Uterus (tissue), 4 donors: ENCODE data around the gene ZNF775. TPM values are rescaled to one million over a fixed set of nuclear protein-coding genes. Genes with fewer than 3 reads are reported as not detected.

Source experiments
- DNase-seq, 2 donors: peaks; one replicate each; pipeline ENCODE4 v3.0.0-alpha.2; 2019 to 2020
- H3K27ac ChIP-seq, 2 donors: fragments of 200-600 bp; sonication (generic); 1 replicate in 1 of 2; 2 replicates in 1 of 2; pipeline ENCODE4 v1.5.1; 2016 to 2018
- H3K27me3 ChIP-seq, 2 donors: fragments of 200-600 bp; sonication (generic); one replicate each; pipeline ENCODE4 v1.5.1; 2018 to 2019; ENCODE audit warnings: control low read depth in 1 of 2
- H3K36me3 ChIP-seq, 2 donors: fragments of 200-600 bp; sonication (generic); one replicate each; pipeline ENCODE4 v1.5.1; 2019; ENCODE audit warnings: control low read depth in 1 of 2
- H3K4me1 ChIP-seq, 2 donors: fragments of 200-600 bp; sonication (generic); one replicate each; pipeline ENCODE4 v1.5.1; 2018 to 2019; ENCODE audit warnings: control low read depth in 1 of 2
- H3K4me3 ChIP-seq, 2 donors: fragments of 200-600 bp; sonication (generic); 1 replicate in 1 of 2; 2 replicates in 1 of 2; pipeline ENCODE4 v1.5.1; 2018 to 2019; ENCODE audit warnings: mild to moderate bottlenecking in 1 of 2
- H3K9me3 ChIP-seq, 2 donors: fragments of 200-600 bp; sonication (generic); one replicate each; pipeline ENCODE4 v1.5.1; 2019; ENCODE audit warnings: control low read depth in 1 of 2
- POLR2A ChIP-seq, 2 donors: fragments of 450-650 bp; IDR thresholded peaks; one replicate each; pipeline ENCODE4 v1.6.1; 2016; ENCODE audit warnings: antibody characterized with exemption in 2 of 2, mild to moderate bottlenecking in 1 of 2, moderate library complexity in 1 of 2
- intact Hi-C: fragments of 100-400 bp; cut with DNase I; formaldehyde crosslinking; loops from one replicate; pipeline ENCODE4 v1.15.1; 2023; ENCODE audit warnings: low total_unique reads
- total RNA-seq, 4 donors: library from RNA; depleted of rRNA in 3 of 4; stranded (reverse); fragments of >200 nt in 3 of 4; gene quantifications; one replicate each; pipeline versions ENCODE4 v1.1.0 to v1.2.4, GENCODE V29; 2014 to 2023
- TF ChIP-seq, protein P1 (sequence below), 4 experiments: fragments of 200-600 bp in 2 of 4; fragments of 450-650 bp in 2 of 4; sonication (generic) in 2 of 4; IDR thresholded peaks; one replicate each; pipeline ENCODE4 v1.5.1; 2016 to 2019; ENCODE audit warnings: antibody characterized with exemption in 4 of 4, mild to moderate bottlenecking in 2 of 4, moderate library complexity in 1 of 4
- donor health status: DM: yes; HTN: yes; CAD: no.

The ZNF775 gene
- total RNA-seq, 4 donors from 2014 or later = 2.0 to 8.4 (median 6.7) TPM; not detected in 1

DNA sequence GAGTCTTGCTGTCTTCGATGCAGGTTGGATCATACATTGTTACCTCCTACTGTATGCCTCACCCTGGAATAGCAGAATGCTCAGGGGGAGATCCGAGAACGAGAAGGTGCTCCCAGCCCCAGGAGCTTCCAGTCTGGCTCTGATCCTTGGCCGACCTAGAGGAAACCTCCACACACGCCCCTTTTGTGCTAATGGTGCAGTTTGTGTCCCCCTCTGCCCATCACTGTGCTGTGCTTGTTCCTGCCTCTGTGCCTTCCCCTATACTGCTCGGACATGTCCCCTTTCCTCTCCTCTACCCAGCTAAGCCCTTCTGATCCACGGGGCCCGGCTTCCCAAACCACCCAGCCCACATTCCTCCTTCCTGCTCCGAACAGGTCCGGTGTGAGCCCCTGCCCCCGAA lies 32.5 kb downstream of the ZNF775 start:
- no peaks in the 10 kb centered on the region for H3K36me3 ChIP-seq
- no peaks in the 10 kb centered on the region for H3K9me3 ChIP-seq
- no peak overlapping the region for H3K27ac ChIP-seq
- H3K27me3 ChIP-seq = no peaks in the 10 kb centered on the region
- TF ChIP-seq, protein P1, sequence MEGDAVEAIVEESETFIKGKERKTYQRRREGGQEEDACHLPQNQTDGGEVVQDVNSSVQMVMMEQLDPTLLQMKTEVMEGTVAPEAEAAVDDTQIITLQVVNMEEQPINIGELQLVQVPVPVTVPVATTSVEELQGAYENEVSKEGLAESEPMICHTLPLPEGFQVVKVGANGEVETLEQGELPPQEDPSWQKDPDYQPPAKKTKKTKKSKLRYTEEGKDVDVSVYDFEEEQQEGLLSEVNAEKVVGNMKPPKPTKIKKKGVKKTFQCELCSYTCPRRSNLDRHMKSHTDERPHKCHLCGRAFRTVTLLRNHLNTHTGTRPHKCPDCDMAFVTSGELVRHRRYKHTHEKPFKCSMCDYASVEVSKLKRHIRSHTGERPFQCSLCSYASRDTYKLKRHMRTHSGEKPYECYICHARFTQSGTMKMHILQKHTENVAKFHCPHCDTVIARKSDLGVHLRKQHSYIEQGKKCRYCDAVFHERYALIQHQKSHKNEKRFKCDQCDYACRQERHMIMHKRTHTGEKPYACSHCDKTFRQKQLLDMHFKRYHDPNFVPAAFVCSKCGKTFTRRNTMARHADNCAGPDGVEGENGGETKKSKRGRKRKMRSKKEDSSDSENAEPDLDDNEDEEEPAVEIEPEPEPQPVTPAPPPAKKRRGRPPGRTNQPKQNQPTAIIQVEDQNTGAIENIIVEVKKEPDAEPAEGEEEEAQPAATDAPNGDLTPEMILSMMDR (IDR thresholded peaks at IDR 0.05) = no peak
- TF ChIP-seq POLR2A (IDR thresholded peaks at IDR 0.05) = no peak
- H3K4me1 ChIP-seq = no peaks in the 10 kb centered on the region
- no peak for DNase-seq
- H3K4me3 ChIP-seq = no peak overlapping the region
- intact Hi-C loops = no loop called here

DNA sequence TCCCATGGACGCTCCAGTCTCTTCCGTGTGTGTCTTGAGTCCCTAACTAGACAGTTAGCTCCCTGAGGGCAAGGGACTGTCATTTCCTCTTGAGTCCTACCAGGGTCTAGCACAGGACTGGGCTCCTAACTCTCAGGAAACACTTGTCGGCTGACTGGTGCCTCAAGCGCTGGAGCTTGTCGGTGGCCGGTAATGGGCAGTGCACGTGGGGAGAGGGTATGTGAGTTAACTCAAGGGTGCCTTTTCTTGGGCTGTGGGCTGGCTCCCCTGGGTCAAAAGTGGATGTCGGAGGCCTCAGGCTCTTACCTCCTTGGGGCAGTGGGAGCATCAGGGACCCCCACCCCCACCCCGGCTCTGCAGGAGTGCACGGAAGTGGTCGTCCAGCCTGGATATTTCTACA lies 32.9 kb downstream of the ZNF775 start:
- Histone ChIP-seq H3K27ac (no peak overlapping the region), H3K36me3 (no peaks in the 10 kb centered on the region), H3K27me3 (no peaks in the 10 kb centered on the region), H3K4me1 (no peaks in the 10 kb centered on the region), H3K4me3 (no peak overlapping the region), H3K9me3 (no peaks in the 10 kb centered on the region)
- DNase-seq = no peak
- no peak for TF ChIP-seq POLR2A (IDR thresholded peaks at IDR 0.05)
- intact Hi-C loops = no loop called here

- H3K36me3 ChIP-seq = no peaks in the 10 kb centered on the region
- TF ChIP-seq, protein P1 (IDR thresholded peaks at IDR 0.05) = no peak
- no peak for TF ChIP-seq POLR2A (IDR thresholded peaks at IDR 0.05)
- no peak overlapping the region for H3K4me3 ChIP-seq
- H3K27ac ChIP-seq = no peak overlapping the region
- intact Hi-C loops = no loop called here
- no peaks in the 10 kb centered on the region for H3K27me3 ChIP-seq
- no peaks in the 10 kb centered on the region for H3K9me3 ChIP-seq
- no peak for DNase-seq
- no peaks in the 10 kb centered on the region for H3K4me1 ChIP-seq
Measured at GRCh38 chr7:150412518-150413488, 33.7 kb downstream of the ZNF775 start.

- Histone ChIP-seq H3K36me3 (no peaks in the 10 kb centered on the region), H3K4me1 (no peaks in the 10 kb centered on the region), H3K27me3 (no peaks in the 10 kb centered on the region), H3K4me3 (no peak overlapping the region), H3K9me3 (no peaks in the 10 kb centered on the region), H3K27ac (no peak overlapping the region)
- intact Hi-C loops = no loop called here
- DNase-seq = no peak
- TF ChIP-seq, protein P1 (IDR thresholded peaks at IDR 0.05) = no peak
- no peak for TF ChIP-seq POLR2A (IDR thresholded peaks at IDR 0.05)
Measured at GRCh38 chr7:150413640-150414081, 34.5 kb downstream of the ZNF775 start.

DNA sequence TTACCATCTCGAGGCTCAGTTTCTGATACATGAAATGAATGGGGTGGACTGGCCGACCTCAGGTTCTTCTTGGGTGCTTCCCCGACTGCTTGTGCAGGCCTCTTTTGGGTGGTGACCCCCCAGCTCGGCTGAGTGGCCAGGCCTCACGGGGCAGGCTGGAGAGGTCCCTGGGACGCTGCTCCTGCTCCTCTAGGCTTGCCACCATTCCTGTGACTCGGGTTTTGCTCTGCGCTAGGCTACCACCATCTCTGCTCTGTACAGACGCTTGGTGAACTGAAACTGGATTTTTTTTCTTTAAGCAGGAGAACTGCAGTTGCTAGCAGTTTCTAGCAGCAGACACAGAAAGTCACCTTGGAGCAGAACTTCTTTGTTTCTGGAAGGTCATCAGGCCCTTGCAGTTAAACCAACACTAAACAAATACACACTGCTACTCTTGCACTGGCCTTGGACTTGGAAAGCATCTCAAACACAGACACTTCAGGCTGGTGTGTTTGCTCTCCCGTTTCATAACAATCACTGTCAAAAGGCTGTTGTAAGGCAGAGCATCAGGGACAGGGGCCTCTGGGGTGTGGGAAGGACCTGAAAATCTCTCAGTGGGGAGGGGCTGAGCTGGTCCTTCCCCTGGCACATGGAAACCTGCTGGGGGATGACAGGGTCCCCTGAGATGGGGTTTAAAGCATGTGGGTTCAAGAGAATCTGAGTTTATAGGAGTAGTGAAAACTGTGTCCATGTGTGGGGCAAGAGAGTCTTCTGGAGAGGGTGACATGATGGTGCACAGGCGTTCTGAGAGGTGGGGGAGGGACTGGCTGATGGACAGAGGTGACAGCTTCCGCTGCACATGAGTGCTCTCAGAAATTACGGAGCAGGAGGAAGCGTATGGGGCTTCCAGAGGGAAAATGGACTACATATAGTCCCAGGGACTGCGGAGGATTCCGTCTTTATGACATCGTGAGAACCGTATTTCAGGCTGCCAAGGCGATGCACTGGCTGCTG lies 36.3 kb downstream of the ZNF775 start:
- Histone ChIP-seq H3K4me3 (no peak overlapping the region), H3K9me3 (no peaks in the 10 kb centered on the region), H3K36me3 (no peaks in the 10 kb centered on the region), H3K27ac (no peak overlapping the region), H3K4me1 (no peaks in the 10 kb centered on the region), H3K27me3 (no peaks in the 10 kb centered on the region)
- TF ChIP-seq POLR2A (IDR thresholded peaks at IDR 0.05) = no peak
- intact Hi-C loops = no loop called here
- DNase-seq = no peak
